Stimulated activated naive CD4-positive, alpha-beta T cell (primary cell): ENCODE results near the gene DLGAP1.
"Not testable (repeated sequence)": the region's sequence is repeated elsewhere in the genome, so short reads cannot be mapped to it uniquely, and the experiment has no call there.

ENCODE experiments used
- DNase-seq, 6 experiments: peaks; one replicate each; lab custom pipeline; 2025; lab: John Stamatoyannopoulos, UW

Gene DLGAP1

DNA sequence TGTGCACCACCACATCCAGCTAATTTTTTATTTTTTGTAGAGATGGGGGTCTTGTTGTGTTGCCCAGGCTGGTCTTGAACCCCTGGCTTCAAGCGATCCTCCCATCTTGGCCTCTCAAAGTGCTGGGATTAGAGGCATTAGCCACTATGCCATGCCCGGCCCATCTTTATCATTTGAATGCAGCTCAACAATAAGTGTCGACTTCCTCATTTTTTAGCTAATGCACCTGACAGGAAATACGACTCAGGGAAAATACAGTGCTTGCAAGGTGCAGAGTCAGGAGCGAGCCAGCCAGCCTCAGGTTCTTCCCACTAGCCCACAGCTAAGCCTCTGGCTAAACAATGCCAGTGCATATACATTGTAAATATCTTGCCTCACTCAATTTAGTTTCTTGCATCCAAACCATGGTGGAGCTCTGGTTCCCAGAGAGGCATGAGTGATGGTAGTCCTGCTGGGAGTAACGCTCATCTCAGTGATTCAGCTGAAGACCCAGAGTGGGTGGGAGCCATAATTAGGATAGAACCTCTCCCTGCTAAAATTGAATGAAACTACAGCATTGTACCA is 870.1 kb downstream of the DLGAP1 start:
- no peak for DNase-seq

DNA sequence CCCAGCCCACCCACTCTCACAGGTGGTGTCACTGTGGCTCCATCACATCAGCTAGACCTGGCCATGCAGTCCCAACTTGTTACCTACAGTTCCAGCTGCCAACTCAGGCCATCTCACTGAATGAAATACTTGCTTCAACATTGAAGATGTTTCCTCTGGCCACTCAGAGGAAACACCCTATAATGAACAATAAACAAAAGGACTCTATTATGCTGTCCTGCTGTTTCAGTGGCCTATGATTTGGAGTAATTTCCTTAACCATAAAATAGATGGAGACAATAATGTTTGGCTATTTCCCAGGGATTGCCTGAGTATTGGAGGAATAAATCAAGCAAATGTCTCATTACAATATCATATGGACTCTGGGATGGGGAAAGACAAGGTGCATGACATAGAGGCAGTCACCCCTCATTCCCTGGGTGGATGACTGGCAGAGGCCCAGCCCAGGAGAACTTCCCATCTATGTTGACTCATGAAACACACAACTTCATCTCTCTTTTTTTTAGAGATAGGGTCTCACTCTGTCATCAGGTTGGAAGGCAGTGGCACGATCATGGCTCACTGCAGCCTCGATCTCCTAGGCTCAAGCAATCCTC is 870.7 kb downstream of the DLGAP1 start:
- DNase-seq: no peak

DNA sequence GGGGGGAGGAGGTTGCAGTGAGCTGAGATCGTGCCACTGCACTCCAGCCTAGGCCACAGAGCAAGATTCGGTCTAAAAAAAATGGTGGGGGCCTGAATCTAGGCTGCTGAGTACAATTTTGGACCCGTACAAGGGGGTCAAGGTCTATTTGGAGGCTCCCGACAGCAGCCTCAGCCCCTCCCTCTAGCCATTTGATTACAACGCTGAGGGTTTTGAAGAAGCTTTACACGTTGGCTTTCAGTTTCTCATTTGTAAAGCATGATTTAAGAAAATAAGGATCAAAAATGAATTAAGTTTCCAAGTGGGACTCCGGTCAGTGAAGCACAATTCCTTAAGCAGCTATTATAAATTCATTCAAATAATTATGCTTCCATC is 871.2 kb downstream of the DLGAP1 start:
- no peak for DNase-seq

DNA sequence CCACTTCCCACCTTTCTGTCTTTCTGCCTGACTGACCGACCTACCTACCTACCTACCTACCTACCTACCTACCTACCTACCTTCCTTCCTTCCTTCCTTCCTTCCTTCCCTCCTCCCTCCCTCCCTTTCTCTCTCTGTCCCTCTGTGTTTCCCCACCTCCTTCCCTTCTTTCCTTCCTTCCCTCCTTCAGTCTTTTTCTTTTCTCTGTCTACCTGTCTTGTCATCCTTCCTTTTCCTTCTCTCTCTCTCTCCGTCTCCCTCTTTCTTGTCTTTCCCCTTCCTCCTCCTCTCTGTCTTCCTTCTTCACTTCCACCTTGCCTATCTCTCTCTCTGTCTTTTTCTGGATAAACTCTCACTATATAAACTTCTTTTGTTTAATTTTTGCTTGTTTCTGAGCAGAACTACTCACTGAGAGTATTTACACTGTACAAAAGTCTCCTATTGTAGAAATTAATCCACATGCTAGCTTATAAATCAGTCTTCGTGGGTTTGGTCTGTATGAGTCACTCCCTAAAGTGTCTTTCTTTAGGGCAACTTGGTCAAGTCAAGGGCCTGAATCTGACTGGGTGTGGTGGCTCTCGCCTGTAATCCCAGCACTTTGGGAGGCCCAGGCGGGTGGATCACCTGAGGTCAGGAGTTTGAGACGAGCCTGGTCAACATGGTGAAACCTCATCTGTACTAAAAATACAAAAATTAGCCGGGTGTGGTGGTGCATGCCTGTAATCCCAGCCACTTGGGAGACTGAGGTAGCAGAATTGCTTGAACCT is 871.8 kb downstream of the DLGAP1 start:
- not testable (repeated sequence) for DNase-seq

DNA sequence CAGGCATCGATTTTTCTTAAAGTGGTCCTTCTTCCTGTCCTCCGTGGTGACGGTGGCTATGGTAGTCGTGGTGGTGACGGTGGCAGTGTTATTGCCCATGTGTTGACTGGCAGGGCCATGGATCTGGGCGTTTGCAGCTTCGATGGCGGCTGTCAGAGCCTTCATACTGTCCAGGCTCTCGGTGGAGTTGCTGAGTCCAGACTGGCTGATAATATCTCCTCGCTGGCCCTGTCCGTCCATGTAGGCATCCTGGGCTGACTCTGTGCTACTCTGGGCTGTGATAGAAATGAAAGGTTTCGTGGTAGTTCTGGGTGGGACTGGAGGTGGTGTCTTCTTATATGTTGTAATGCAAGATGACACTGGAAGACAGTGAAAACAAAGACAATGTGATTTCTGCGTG is 873.2 kb downstream of the DLGAP1 start:
- DNase-seq: no peak

DNA sequence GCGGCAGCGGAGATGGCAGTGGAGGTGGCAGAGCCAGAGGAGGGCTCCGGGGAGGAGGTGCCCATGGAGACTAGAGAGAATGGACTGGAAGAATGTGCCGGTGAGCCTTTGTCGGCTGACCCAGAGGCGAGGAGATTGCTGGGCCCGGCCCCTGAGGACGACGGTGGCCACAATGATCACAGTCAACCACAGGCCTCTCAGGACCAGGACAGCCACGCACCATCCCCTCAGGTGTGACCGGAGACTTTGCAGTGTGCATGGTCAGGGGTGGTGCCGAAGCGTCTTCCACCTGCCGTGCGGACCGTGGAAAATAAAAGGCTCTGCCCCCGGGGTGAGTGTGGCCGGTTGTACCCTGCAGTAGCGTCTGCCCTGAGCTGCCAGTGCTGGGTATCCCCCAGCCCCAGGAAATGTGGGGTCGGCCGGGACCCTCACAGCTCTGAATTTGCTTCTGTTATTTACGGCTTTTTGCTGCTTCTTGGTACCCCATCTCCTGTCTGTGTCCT is 874.5 kb downstream of the DLGAP1 start:
- DNase-seq: not testable (repeated sequence)

DNA sequence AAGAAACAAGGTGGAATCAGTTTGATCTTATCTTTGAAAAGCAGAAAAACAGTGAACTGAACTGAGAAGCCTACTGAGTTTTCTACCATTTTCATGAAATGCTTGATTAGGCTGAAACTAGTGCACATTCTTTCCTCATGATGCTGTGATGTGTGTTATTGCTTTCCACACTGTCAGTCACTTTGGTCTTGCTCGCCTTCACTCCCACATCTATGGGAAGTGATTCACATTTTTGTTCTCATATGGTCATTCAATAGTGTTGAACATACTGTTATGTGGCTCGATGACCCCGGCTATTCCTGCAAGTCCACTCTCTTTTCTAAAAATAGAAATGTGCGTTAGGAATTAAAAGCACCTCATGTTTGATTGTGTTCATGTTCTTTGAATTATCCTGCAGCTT is 875.4 kb downstream of the DLGAP1 start:
- no peak for DNase-seq

DNA sequence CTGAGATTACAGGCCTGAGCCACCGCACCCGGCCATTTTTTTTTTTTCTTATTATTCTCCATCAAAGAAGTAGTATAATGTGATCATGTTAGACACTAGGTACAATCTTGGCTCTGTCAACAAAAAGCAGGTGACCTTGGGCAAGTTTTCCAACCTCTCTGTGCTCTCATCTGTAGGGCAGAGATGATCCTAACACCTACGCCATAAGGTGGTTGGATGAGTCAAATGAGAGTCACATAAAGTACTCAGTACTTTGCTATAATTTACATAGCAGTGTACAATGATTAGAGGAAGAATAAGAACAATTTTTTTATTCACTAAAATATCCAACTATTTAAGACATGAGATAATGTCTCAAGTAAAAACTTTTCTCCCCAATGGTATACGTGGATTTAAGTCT is 876.5 kb downstream of the DLGAP1 start:
- no peak for DNase-seq

DNA sequence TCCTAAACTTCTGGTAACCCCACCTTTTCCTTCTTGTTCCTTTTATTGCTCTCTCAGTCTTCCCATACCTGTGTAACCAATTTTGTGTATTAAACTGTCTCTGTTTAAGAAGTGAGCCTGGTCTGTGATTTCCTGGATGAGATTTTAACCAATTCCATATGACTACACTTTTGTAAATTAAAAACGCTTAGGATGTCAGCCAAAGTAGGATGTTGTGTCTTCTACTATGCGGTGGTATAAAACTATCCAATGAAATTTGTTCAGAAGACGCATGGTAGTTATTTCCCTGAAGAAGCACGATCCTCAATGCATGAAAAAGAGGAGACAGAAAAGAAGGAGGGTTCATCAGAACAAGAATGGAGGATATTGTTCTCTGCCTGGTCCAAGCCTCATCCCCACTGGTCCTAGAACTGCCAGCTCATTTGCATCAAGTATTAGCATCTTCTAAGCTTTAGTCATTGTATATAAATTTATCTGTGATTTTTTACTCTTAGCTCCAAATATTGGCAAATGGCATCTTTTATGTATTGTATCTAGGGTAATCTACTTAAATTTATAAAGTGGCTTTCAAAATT is 877.7 kb downstream of the DLGAP1 start:
- no peak for DNase-seq

DNA sequence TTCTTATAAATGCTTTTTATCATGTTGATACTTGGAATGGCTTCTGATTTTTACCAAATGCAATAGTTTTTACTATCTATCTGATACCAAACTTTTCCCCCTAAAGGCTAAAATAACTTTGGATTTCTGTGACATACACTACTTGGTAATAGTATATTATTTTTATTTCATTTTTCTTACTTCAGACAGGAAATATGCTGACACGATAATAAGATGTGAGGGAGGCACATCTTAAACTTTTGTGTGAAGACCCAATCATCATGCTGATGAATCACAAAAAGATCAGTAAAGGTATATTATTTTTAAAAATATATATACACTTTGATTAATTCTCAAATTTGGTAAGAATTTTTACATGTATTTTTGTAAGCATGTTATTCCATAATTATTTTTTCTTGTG is 882.3 kb downstream of the DLGAP1 start:
- DNase-seq: no peak

DNA sequence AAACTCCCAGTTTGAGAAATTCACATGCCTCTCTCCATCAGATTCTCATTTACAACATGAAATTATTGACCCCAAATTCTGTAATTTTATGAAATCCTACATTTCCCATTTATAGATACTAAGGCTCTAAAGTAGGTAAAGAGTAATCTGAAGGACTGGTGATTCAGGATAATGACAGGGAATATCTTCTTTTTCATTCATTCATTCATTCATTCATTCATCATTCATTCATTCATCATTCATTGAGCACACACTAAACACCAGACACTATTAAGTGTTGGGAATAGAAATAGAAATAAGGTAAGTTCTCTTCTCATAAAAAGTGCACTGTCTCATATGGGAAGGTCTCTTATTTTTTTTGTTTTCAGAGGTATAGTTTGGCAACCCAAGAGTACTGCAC is 888.3 kb downstream of the DLGAP1 start:
- DNase-seq: no peak

DNA sequence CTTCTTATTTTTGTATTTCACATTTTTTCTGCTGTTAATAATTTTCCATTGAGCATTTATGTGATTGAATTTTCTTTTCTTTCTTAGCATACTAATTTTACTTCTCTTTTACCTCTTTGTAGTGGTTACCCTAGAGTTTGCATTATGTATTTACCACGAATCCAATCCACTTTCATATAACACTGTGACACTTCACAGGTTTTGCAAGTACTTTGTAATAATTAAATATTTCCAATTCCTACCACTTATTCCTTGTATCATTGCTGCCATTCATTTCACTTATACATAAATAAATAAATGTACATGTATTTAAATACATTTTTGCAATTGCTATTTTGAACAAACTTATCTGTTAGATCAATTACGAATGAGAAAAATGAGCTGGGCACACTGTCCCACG is 894.4 kb downstream of the DLGAP1 start:
- DNase-seq: no peak

DNA sequence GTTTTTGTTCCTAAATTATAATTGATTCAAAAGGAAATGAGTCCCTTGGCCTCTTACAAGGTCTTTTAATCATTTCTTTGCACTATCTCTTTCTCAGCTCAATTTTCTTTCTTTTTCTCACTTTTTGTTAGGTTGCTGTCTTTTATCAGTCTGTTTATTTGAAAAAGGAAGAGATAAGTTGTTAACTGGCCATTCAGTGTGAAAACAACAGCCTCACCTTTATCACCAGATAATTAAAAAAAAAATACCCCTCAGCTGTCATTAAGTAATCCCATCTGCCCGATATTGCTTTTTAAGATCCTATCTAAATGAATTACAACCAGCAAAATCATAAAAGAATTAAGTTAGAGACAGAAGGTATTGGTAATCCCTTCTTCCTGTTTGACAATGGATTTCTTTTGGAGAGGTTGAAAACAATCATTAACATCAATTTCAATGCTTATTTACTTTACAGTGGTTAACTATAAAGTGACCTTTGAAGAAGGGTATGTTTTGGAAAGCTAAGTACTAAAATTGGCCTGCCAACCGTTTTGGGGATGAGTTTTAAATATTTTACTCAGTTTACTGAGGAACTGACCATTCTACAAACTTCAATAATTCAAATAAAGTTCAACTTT is 900.2 kb downstream of the DLGAP1 start:
- no peak for DNase-seq

DNA sequence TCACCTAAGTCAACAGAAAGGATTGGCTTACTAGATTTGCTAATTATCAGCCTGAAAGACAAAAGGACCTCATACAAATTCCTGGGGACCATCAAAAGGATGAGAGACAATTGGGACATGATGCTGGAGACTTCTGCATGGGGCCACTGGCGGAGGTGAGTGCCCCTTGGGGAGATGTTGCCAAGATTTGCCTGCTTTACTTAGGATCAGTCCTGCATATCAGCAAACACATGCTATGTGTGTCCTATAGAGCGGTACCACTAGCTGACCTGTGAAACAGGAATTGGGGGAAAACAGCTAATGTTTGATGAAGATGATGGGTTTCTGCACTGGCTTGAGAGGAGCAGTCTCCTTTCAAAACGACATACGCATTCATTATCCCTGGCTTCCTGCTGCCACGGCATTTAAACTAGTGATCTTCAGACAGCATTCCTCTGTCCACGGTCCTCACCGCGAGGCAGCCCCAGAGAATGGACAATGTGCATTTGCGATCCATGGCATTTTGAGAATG is 901.0 kb downstream of the DLGAP1 start:
- no peak for DNase-seq

DNA sequence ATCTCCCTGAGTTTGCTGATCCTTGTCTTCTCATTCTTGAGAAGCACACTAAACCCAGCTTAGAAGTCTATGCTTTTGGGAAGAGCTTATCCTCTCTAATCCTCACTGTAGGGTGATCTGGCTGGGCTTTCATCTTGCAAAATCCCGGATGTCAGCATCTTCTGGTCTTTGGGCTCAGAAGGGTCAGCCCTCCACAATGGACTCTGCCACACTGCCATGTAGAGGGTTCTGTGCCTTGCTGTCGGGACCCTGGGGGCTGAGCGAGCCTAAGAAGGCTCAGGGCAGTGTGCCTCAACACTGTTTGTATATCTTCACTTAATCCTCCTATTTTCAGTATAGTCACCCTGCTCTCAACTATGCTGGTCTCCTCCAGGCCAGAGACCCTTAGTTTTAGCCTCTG is 902.8 kb downstream of the DLGAP1 start:
- DNase-seq: no peak

DNA sequence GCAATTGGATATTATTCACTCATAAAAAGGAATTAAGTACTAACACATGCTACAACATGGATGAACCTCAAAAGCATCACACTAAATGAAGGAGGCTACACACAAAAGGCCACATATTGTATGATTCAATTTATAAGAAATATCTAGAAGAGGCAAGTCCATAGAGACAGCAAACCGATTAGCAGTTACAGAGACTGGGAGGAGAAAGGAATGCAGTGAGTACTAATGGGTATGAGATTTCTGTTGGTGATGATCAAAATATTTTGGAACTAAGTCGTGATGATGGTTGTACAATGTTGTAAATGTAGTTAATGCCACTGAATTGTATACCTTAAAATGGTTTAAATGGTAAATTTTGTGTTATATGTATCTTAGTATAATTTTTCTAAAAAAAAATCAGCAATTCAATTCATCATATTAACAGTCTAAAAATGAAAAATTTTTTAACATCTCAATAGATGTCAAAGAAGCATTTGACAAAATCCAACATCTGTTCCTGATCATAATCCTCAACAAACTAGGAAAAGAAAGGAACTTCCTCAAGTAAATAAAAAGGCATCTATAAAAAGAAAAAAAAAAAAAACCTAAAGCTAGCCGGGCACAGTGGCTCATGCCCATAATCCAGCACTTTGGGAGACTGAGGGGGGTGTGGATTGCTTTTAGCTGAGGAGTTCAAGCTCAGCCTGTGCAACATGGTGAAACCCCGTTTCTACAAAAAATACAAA is 907.1 kb downstream of the DLGAP1 start:
- DNase-seq: no peak

DNA sequence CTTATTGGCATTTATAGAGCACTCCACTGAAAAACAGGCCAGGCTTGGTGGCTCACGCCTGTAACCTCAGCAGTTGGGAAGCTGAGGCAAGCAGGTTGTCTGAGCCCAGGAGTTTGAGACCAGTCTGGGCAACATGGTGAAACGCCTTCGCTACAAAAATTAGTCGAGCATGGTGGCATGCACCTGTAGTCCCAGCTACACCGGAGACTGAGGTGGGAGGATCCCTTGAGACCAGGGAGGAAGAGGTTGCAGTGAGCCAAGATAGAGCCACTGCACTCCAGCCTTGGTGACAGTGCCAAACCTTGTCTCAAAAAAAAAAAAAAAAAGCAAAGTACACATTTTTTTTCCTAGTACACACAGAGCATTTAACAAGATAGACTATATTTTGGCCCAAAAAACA is 909.0 kb downstream of the DLGAP1 start:
- DNase-seq: no peak

DNA sequence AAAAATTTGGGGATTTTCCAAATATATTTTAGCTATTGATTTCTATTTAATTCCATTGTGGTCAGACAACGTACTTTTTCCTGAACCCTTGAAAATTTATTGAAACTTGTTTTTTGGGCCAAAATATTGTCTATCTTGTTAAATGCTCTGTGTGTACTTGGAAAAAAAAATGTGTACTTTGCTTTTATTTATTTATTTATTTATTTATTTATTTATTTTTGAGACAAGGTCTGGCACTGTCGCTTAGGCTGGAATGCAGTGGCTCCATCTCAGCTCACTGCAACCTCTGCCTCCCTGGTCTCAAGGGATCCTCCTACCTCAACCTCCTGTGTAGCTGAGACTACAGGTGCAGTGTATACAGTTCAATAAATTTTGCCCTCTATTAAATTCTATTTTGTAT is 910.6 kb downstream of the DLGAP1 start:
- no peak for DNase-seq

DNA sequence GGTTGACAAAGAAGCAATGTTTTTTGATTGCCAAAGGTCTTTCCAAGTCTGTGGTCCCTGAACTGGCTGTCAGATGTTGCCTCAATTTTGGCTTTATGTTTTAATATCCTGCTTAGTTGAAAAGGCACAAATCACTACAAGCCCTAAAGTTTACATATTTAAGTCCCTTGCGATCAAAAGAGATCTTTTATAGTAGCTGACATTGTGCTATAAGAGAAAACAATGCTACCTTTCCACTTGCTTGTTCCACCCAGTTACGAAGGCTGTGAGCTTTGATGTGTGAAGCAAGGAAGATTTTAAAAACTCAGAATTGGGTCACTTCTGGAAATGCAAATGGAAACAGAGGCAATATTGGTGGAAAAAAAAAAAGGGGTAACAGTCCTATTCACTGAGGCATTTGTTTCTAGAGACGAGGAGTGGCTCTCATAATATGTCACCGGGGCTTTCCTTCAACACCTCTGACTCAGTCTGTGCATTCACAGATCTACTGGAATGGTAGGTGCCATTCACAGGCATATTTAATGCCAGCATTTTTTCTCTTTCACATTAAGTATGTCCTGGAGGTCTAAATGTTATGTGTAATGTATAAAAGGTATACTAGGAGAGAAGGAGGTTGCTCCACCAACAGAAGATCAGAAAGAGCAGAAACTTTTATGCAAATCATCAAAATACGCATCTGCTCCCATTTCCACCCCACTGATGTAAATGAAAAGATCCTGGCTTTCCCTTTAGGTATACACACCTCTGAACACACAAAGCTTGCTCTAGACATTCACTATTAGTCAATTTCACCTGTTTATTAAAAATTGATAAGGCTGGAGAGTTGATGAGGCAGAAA is 913.3 kb downstream of the DLGAP1 start:
- DNase-seq: no peak

DNA sequence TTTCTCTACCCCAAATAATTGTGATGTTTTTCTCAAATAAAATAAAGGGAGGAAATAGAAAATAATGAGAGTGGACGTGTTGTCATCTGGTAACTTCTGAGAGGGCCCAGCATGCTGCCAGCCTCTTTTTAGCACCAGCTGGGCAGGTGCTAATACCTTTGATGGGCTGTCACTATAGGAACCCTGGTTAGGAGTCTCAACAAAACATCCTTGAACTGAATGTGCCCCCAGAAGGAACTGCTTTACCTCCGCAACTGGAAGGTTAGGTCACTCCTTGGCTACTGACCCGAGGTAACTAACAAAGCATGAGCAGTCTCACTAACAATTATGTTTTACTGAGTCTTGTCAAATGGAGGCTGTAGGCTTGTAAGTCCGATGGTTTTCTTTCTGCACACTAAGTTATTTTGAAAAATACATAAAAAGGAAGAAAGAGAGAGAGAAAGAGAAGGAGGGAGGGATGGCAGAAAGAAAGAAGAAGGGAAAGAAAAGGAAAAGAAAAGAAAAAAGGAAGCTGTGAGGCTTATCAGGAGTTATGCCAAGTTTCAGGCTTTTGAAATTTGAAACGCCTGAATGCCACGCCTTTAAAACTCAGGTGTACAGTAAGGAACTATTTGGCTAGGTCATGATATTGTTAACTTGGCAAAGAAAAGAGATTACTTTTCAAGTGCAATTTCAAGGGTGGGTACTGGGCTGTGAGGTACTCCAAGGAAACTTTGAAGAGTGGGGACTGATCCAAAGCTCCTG is 914.1 kb downstream of the DLGAP1 start:
- DNase-seq: no peak
